Head of caudate nucleus (tissue), 42 donors: ENCODE measurements around the gene ZBTB45.
"Not testable (repeated sequence)": the region's sequence is repeated elsewhere in the genome, so short reads cannot be mapped to it uniquely, and the experiment has no call there.

Experiments
- DNase-seq, 42 donors: peaks; one replicate each; pipeline versions ENCODE4 v3.0.0 to v3.0.0-alpha.2; 2020 to 2021; ENCODE audit warnings: mixed read lengths in 7 of 42
- intact Hi-C: fragments of 100-400 bp; cut with DNase I; formaldehyde crosslinking; loops from one replicate; pipeline ENCODE4 v1.15.0; 2022

Gene ZBTB45

DNA sequence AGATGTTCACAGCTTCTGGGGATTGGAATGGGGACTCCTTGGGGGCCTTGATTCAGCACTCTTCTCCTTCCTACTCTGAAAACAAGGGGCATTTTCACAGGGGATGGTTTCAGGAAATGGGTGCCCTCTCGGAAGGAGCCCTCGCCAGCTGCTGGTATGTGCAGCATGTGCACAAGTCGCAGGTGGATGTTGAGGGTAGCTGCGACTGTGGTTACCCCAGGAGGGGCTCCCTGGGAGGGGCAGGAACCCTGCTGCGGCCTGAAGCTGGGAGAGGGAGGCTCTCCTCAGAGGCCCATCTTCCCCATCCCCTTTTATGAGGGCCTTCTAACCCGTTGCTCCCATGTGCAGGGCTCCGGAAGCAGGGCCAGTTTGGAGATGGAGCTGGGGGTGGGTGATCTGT lies 37.2 kb downstream of the ZBTB45 start:
- intact Hi-C loops = no loop called here
- DNase-seq = no peak

DNA sequence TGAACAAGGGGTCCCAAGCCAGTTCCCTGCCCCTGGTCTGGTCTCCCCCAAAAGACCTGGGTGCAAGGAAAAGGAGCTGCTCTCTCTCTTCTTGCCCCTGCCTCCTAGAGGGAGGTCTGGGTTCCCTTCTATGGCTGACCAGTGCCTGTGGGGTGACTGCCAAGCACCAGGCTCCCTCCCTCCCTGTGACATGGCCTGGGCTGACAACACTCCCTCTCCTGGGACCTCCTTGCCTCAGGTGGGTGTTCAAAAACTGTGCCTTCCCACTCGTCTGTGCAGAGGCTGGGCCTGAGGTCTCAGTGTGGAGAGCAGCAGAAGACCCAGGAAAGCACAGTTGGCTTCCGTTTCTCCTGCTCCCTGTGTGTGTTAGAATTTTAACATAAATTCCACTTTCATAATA lies 38.8 kb downstream of the ZBTB45 start:
- intact Hi-C loops = no loop called here
- DNase-seq = no peak

DNA sequence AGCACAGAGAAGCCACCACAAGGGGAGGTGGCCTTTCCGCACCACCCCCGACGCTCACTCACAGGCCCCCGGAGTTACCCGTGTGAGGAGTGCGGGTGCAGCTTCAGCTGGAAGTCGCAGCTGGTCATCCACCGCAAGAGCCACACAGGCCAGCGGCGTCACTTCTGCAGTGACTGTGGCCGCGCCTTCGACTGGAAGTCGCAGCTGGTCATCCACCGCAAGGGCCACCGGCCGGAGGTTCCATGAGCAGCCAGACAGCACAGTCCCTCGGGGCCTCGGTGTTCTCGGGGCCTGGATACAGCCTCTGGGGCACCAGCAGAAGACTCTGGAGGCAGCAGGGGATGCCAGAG lies 39.2 kb downstream of the ZBTB45 start:
- DNase-seq = no peak
- intact Hi-C loops = no loop called here

DNA sequence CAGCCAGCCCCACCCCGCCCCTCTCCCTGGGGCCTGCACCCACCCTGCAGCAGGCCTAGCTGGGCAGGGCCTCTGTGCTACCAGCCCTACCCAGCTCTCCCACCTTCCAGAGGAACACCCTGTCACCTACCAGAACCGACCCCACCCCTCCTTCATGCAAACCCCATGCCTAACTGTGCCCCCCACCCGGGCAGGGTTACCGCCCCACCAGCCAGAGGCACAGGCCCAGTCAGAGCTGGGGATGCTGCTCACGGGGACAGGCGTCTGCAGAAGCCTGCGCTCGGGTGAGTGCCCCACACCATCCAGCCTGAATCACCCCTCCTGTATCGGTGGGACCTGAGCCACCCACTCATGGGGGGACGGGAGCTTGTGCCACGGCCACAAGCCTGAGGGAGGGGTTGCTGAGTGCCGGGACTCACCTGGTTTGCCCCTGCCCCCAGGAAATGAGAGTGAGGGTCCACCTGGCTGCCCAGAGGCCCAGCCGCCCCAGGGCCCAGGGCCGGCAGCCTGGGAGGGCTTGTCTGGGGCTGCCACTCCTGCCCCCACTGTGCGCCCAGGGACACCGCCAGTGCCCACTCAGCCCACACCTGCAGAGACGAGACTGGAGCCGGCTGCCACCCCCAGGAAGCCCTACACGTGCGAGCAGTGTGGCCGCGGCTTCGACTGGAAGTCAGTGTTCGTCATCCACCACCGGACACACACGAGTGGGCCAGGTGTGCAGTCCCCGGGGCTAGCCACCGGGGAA lies 39.7 kb downstream of the ZBTB45 start:
- intact Hi-C loops = no loop called here

DNA sequence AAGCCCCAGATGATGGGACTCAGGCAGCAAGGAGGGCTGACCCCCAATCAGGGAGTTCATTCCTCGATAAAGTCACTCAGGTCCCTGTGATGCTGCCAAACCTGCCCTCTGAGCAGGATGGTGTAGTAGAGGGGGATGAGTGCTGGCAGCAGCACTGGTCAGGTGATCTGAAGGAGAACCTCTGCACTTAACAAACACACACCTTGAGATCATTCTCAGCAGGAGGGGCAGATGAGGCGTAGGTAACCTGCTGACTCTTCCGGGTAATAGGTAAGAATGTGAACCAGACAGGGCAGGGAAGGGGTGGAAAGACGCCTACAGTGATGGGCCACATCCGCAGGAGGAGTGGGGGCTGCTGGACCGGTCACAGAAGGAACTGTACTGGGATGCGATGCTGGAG lies 40.3 kb downstream of the ZBTB45 start:
- DNase-seq = no peak
- intact Hi-C loops = no loop called here

More for the DNA sequence above, 39.7 kb downstream of the ZBTB45 start:
- DNase-seq = no peak

DNA sequence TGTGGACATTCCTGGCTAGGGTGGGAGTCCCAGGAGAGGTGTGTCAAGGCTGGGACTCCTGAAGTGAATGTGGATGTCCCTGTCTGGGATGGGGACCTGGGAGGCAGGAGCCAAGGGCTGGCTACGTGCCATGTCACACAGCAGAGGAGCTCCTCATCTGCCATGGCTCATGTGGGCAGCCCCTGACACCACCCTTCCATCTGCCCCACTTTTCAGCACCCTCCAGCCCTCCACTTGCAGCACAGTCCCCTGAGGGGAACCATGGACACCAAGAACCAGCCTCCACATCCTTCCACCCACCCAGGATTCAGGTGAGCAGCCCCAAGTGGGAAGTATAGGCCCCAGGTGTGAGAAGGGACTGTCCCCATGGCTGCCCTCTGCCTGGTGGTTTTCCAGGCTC lies 41.7 kb downstream of the ZBTB45 start:
- intact Hi-C loops = no loop called here
- DNase-seq = no peak

DNA sequence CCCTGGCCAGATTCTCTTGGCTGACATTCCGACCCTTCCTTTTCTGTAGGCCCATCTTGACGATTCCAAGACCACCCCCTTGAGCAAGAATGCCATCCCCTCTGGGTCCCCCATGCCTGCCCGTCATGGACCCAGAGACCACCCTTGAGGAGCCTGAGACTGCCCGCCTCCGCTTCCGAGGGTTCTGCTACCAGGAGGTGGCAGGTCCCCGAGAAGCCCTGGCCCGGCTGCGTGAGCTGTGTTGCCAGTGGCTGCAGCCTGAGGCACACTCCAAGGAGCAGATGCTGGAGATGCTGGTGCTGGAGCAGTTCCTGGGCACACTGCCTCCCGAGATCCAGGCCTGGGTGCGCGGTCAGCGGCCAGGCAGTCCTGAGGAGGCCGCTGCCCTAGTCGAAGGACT lies 42.5 kb downstream of the ZBTB45 start:
- no peak for DNase-seq
- intact Hi-C loops = no loop called here

DNA sequence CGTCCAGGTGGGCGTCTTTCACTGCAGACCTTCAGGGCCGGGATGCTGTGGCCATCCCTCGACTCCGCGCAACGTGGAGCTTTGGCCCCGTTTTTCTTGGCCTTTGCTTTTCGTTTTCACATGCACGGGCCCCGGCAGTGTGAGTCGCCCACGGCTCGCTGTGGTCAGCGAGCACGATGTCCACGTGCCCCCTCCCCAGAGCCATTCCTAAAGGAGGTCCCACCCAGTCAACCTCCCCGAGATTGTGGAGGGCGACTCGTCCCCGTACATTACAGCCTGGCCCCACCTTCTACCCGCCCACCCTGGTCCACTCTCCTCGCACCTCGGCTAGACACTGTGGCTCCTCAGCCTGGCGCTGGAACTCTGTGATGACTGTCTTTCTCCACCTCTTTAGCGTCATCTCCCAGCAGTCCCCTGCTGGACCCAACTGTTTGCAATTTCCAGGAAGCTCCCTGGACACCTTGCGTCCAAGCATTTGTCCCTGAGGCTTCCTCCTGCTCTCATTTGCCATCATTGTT lies 43.1 kb downstream of the ZBTB45 start:
- intact Hi-C loops = no loop called here
- peak in 4 of 42 donors; percentile 12 to 58 (median 35) for DNase-seq

DNA sequence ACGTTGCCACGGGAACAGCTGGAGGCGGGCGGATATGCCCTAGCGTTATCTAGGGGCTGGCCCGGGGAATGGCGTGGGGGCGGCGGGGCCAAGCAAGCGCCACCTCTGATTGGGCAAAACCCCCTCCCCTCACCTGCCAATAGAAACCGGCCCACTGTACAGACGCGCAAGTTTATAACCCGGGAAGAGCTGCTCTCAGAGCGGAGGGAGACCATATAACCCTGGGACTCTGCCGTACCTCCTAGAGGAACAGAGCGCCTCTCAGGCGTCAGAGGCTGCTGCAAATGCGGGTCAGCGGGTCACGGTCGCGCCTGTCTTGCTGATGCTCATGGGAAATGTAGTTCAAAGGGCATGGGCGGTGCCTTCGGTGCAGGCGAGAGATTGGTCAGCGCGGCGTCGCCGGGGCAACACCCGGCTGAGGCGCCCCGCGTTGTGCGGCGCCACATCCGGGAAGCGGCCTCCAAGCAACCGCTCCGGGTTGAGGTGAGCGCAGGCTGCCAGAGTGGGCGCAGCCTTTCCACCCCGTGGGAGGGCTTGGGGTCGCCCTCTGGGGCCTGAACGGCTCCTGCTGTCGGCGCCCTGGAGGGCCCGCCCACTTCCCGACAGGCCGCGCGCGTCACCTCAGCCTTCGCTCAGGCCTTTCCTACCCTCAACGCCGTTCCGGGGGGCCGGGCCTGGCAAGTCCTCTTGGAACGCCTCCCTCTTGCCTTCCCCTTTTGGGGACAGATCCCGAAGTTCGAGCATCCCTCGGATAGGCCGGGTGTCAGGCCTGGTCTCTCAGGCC lies 43.7 kb downstream of the ZBTB45 start, which contains the start of gene ZNF446:
ZNF446 (plus strand) TSS at position 639 of the 784 bp plus-strand sequence. CDS start 867 bp downstream, outside the sequence.
- intact Hi-C loops = no loop called here
- peak; percentile 95 to 99 (median 98) for DNase-seq

DNA sequence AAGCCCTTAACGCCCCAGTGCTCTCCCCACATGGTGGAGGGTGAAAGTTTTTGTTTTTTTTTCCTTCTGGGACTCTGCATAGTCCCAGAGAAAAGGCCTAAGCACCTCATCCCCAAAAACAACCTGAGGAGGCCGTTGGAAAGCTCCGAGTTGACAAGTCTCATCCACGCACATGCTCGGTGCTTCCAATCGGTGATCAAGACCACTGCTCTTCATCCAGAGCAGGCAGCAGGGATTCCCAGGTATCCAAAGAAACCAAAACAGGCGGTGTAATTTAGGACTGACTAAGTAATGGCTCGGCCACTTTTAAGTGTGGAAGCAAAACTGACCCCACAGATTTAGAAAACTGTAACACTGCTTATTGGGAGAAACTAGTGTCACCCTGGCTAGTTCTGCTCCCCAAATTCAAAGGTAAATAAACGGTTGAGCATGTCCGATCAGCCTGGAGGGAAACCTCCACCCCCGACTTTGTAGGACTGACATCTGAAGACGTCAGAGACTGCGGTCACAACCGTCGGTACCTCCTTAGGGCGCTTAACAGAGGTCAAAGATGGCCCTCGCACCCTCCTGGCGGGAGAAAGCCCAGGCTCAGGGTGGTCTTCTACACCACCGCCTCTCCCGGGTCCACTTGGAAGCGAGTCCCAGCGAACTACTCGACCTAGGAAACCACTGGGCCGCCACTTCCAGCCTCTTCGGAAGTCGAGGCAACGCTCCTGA lies 44.5 kb downstream of the ZBTB45 start:
- DNase-seq = no peak
- intact Hi-C loops = no loop called here

DNA sequence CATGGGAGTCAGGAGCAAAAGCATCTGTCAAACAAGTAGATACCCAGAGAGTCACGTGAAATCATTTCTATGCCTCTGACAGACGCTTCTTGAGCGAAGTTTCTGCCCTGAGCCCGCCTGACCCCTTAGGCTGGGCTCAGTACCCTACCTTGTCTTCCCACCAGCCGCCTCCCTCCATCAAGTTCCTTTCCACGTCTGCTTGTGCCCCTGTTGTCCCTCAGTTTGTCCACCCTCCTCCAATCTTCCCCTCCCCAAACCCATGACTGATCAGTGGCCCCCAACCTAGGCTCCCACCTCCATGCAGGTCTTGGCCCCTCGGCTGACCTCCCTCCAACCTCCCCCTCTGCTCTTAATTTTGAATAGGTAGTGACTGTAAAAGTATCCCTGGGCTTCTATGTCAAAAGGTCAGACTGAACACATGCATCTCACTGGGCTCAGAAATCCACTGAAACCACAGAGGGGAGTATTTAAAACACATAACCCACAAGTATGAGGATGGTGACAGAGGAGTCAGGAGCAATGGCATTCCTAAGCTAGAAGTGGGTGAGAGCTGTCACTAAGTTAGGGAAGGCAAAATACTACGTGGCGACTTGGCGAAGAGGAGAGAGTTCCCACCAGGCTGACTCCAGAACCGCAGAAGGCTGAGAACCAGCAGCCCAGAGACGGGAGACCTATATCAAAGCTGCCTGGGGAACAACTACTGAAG lies 45.2 kb downstream of the ZBTB45 start:
- DNase-seq = no peak
- intact Hi-C loops = no loop called here

DNA sequence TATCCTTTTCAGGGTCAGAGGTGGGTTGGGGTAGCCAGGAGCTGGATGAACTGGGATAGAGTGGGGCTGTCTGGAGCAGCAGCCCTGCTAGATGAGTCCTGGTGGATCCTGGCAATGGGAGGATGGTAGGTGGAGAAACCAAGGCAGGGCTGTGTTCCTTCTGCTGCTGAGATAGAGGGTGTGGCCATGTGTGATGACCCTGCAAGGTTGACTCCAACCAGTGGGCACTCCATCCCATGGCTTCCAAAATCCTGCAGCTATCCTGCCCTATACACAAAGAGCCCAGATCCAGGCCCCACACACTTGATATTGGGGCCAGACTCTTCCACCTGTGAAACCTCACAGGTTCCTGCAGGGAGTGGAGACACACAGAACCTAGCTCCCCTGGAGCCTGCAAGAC lies 45.8 kb downstream of the ZBTB45 start:
- intact Hi-C loops = no loop called here
- DNase-seq = no peak

DNA sequence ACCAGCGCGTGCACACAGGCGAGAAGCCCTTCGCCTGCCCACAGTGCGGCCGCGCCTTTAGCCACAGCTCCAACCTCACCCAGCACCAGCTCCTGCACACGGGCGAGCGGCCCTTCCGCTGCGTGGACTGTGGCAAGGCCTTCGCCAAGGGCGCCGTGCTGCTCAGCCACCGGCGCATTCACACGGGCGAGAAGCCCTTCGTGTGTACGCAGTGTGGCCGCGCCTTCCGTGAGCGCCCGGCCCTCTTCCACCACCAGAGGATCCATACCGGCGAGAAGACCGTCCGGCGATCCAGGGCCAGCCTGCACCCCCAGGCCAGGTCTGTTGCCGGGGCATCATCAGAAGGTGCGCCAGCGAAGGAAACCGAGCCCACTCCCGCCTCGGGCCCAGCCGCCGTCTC lies 47.9 kb downstream of the ZBTB45 start:
- no peak for DNase-seq
- intact Hi-C loops = no loop called here

DNA sequence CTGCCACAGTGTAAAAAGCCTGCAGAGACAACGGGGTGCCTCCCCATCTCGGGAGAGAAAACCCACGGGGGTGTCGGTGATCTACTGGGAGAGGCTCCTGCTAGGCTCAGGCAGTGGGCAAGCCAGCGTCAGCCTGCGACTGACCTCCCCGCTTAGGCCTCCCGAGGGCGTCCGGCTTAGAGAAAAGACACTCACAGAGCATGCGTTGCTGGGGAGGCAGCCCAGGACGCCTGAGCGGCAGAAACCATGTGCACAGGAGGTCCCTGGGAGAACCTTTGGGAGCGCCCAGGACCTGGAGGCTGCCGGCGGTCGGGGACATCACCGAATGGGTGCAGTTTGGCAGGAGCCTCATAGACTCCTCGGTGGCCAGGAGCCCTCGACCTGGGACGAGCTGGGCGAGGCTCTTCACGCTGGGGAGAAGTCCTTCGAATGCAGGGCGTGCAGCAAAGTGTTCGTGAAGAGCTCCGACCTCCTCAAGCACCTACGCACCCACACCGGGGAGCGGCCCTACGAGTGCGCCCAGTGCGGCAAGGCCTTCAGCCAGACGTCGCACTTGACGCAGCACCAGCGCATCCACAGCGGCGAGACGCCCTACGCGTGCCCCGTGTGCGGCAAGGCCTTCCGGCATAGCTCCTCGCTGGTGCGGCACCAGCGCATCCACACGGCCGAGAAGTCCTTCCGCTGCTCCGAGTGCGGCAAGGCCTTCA lies 48.6 kb downstream of the ZBTB45 start:
- intact Hi-C loops, DNase-seq: not testable (repeated sequence)

DNA sequence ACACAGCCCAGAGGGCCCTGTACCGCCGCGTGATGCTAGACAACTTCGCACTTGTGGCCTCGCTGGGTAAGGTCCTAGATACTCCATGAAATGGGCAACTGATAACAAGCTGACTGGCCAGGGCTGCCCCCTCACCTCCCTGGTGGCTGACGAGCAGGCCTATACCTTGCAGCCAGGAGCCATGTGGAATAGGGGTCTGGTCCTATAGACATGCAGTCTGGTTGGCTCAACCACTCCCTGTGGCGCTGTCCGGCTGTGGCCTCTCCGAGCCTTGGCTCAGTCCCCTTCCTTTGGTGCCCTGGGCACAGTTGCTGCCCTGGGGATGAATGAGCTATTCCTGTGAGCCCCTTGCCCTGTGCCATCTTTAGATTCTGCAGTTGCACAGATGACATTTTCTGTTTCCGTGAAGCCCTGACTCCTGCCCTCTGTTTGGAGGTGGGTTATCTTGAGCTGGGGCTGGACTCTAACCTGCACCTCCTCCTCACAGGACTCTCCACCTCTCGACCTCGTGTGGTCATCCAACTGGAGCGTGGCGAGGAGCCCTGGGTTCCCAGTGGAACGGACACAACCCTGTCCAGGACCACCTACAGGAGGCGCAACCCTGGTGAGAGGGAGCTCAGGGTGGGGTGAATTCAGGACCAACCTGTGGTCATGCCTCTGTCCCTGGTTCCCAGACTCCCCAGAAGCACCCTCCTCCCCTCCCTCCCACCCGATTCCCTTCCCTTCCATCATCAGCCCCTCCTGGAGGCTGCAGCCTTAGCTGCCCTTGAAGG lies 50.2 kb downstream of the ZBTB45 start:
- no peak for DNase-seq
- intact Hi-C loops = no loop called here

DNA sequence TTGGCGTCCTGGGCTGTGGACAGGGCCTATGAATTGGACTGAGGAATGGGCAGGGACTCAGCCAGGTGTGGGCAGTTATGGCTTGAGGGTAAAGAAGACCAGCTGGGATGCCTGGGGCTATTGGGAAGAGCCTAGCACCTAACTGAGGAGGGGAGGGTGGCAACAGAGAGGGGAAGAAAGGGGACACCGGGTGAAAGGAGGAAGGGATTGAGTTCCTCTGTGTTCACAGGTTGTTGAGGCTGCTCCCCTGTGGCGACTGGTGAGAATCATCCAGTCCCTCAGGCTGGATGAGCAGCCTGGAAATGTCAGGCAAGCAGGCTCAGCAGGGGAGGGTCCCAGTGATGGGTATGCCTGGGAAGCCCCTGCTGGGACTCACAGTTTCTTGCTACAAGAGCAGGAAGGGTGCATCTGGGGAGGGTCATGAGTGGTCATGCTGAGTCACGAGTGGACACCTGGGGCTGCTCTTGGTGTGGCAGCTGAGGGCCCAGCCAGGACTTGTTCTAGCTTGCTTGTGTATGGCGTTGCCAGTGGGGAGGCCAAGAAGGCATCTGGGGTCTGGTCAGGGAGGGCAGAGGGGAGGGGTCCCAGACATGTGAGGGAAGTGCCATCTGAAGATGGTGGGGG lies 51.3 kb downstream of the ZBTB45 start:
- intact Hi-C loops = no loop called here
- DNase-seq = no peak
